Measurements from ENCODE around the gene APOL3. TPM values are rescaled to one million over a fixed set of nuclear protein-coding genes. Genes with fewer than 3 reads are reported as not detected.

Gene APOL3
- total and polyA plus RNA-seq, 2 of the 13 experiments (the other 11 are each of a cell fraction or from before 2014, with no cell fraction given) = 3.8 to 5.4 TPM

GRCh38 chr22:36125434-36125833 lies 35.1 kb downstream of the APOL3 start:
- DNase-seq (ENCODE audit: low spot score) (peak; percentile 77), ATAC-seq (peak; percentile 63), FAIRE-seq (peak; percentile 90)
- Histone ChIP-seq H3K79me2 (ENCODE audit: insufficient read depth, low read length) (no peaks in the 10 kb centered on the region), H3K27ac (ENCODE audit: extremely low read length, insufficient read depth, low read length) (peak overlapping the region; percentile 36), H3K9me3 (ENCODE audit: low read length) (no peaks in the 10 kb centered on the region), H4K20me1 (ENCODE audit: insufficient read depth, low read length) (no peaks in the 10 kb centered on the region), H3K4me3 (replicated peaks in 1 of 3; ENCODE audit: insufficient read depth in 1 of 3, low read depth in 2 of 3, low read length in 3 of 3) (peak overlapping the region in 1 of 3 experiments; percentile 26; a peak in 1 of 6 replicates), H3K9ac (ENCODE audit: insufficient read depth, low read depth, low read length) (no peak overlapping the region), H2AFZ (ENCODE audit: low read length) (no peak overlapping the region), H3K4me2 (ENCODE audit: low read depth, low read length) (peak overlapping the region; percentile 62), H3K27me3 (ENCODE audit: control insufficient read depth in 1 of 2, insufficient read depth in 2 of 2, low read length in 2 of 2) (0 out of 5 replicates have a peak, but pooled peaks cover 1 to 12% of the 10 kb centered on the region in 2 experiments), H3K36me3 (replicated peaks in 1 of 2; ENCODE audit: control insufficient read depth in 1 of 2, insufficient read depth in 2 of 2, low read length in 2 of 2) (no peaks in the 10 kb centered on the region), H3K4me1 (ENCODE audit: insufficient read depth, low read length) (peaks cover 55% of the 10 kb centered on the region)
- no TSS peak for BruUV-seq (replicated peaks)
- intact Hi-C loops (cut with micrococcal nuclease; ENCODE audit: unreplicated experiment) (loop anchor here (1.0 to 5.0 kb wide), 4 partner anchors 59 to 498 kb away; no protein-coding TSS in a partner anchor), in situ Hi-C loops (cut with HindIII; ENCODE audit: extremely low pct_ligation_motif_present, low pct_unique_long_range_greater_than_20kb) (no loop called here)
- ChIA-PET POLR2A (interaction anchor here (2.1 kb wide), 1 partner anchor 60 kb away, joined by 8 read pairs; no protein-coding TSS in a partner anchor), CTCF (ENCODE audit: low intra/inter-chr PET ratio, low total read pairs) (interaction anchor here (0.9 kb wide), 1 partner anchor 195 kb away, joined by 3 read pairs; no protein-coding TSS in a partner anchor)
- 5% methylated on average over 6 of the region's 6 CpGs for WGBS (ENCODE audit: low lambda C conversion rate)
- TF ChIP-seq SOX6 (IDR thresholded peaks at IDR 0.05) = no peak
- no peak for TF ChIP-seq SOX6 (CRISPR knock-in tag; IDR thresholded peaks at IDR 0.05)
- 0 out of 2 replicates have a peak, but pooled peaks have one; percentile 26 for TF ChIP-seq MED1 (CRISPR knock-in tag; IDR thresholded peaks at IDR 0.05)
- TF ChIP-seq ZNF747 (CRISPR knock-in tag; IDR thresholded peaks at IDR 0.05; ENCODE audit: borderline replicate concordance) = no peak
- TF ChIP-seq RCOR2 (CRISPR knock-in tag; IDR thresholded peaks at IDR 0.05) = no peak
- no peak for TF ChIP-seq ZNF101 (CRISPR knock-in tag; IDR thresholded peaks at IDR 0.05; ENCODE audit: borderline replicate concordance, low read depth)
- TF ChIP-seq ZNF275 (CRISPR knock-in tag; IDR thresholded peaks at IDR 0.05; ENCODE audit: borderline replicate concordance) = no peak
- TF ChIP-seq ZNF773 (CRISPR knock-in tag; IDR thresholded peaks at IDR 0.05; ENCODE audit: borderline replicate concordance) = no peak
- no peak for TF ChIP-seq PRDM4 (CRISPR knock-in tag; IDR thresholded peaks at IDR 0.05; ENCODE audit: borderline replicate concordance)
- no peak for TF ChIP-seq ZEB1 (IDR thresholded peaks at IDR 0.05; ENCODE audit: insufficient replicate concordance, low read depth)
- no peak for TF ChIP-seq CHCHD3 (CRISPR knock-in tag; IDR thresholded peaks at IDR 0.05)
- TF ChIP-seq ZSCAN30 (CRISPR knock-in tag; IDR thresholded peaks at IDR 0.05) = no peak
- TF ChIP-seq ATM (IDR thresholded peaks at IDR 0.05; ENCODE audit: borderline replicate concordance) = no peak
- TF ChIP-seq RXRB (CRISPR knock-in tag; IDR thresholded peaks at IDR 0.05; ENCODE audit: borderline replicate concordance) = no peak
- no peak for TF ChIP-seq NBN (conservative IDR thresholded peaks at IDR 0.05)
- TF ChIP-seq SIN3B (IDR thresholded peaks at IDR 0.05; ENCODE audit: low read length) = no peak
- TF ChIP-seq ZNF709 (CRISPR knock-in tag; IDR thresholded peaks at IDR 0.05) = no peak
- TF ChIP-seq ZNF281 (CRISPR knock-in tag; IDR thresholded peaks at IDR 0.05; ENCODE audit: borderline replicate concordance) = no peak
- no peak for TF ChIP-seq ZNF788 (CRISPR knock-in tag; IDR thresholded peaks at IDR 0.05; ENCODE audit: borderline replicate concordance)
- TF ChIP-seq TP53 (CRISPR knock-in tag; conservative IDR thresholded peaks at IDR 0.05) = no peak
- no peak for TF ChIP-seq RFX1 (IDR thresholded peaks at IDR 0.05)

All from HepG2 (cell line).